Measurements from ENCODE around the gene OTC. TPM values are rescaled to one million over a fixed set of nuclear protein-coding genes. Genes with fewer than 3 reads are reported as not detected.

OTC gene
- total RNA-seq, 2 donors from 2014 or later = 2.6 to 10.2 TPM

- Histone ChIP-seq H3K27ac (no peak overlapping the region), H3K9ac (ENCODE audit: low read depth in 2 of 2, low read length in 2 of 2) (no peak overlapping the region), H3K27me3 (no peaks in the 10 kb centered on the region), H3K36me3 (no peaks in the 10 kb centered on the region), H3K9me3 (no peaks in the 10 kb centered on the region), H3K4me3 (no peak overlapping the region), H3K4me1 (no peaks in the 10 kb centered on the region)
- TF ChIP-seq CTCF (IDR thresholded peaks at IDR 0.05) = no peak
- DNase-seq = no peak
- intact Hi-C loops (cut with DNase I) = no loop called here
Measured at GRCh38 chrX:38426785-38427184, 74.4 kb downstream of the OTC start.

- no peak overlapping the region for H3K27ac ChIP-seq
- H3K4me3 ChIP-seq = no peak overlapping the region
- TF ChIP-seq CTCF (IDR thresholded peaks at IDR 0.05) = no peak
- DNase-seq = no peak
- H3K9ac ChIP-seq (ENCODE audit: low read depth in 2 of 2, low read length in 2 of 2) = no peak overlapping the region
- H3K36me3 ChIP-seq = no peaks in the 10 kb centered on the region
- no peaks in the 10 kb centered on the region for H3K9me3 ChIP-seq
- no peaks in the 10 kb centered on the region for H3K27me3 ChIP-seq
- intact Hi-C loops (cut with DNase I) = no loop called here
- H3K4me1 ChIP-seq = no peaks in the 10 kb centered on the region
Measured at GRCh38 chrX:38431525-38431924, 79.1 kb downstream of the OTC start.

GRCh38 chrX:38435130-38435529 is 82.7 kb downstream of the OTC start:
- no peak for TF ChIP-seq CTCF (IDR thresholded peaks at IDR 0.05)
- Histone ChIP-seq H3K27ac (no peak overlapping the region), H3K9me3 (no peaks in the 10 kb centered on the region), H3K36me3 (no peaks in the 10 kb centered on the region), H3K9ac (ENCODE audit: low read depth in 2 of 2, low read length in 2 of 2) (no peak overlapping the region), H3K27me3 (no peaks in the 10 kb centered on the region), H3K4me1 (no peaks in the 10 kb centered on the region), H3K4me3 (no peak overlapping the region)
- intact Hi-C loops (cut with DNase I) = no loop called here
- DNase-seq = no peak

GRCh38 chrX:38437093-38437492 is 84.7 kb downstream of the OTC start:
- intact Hi-C loops (cut with DNase I) = no loop called here
- TF ChIP-seq CTCF (IDR thresholded peaks at IDR 0.05) = no peak

GRCh38 chrX:38438321-38438720 is 85.9 kb downstream of the OTC start:
- no peak for TF ChIP-seq CTCF (IDR thresholded peaks at IDR 0.05)
- peaks cover 4% of the 10 kb centered on the region for H3K27me3 ChIP-seq
- no peak overlapping the region for H3K27ac ChIP-seq
- no peaks in the 10 kb centered on the region for H3K9me3 ChIP-seq
- DNase-seq = no peak
- no peaks in the 10 kb centered on the region for H3K36me3 ChIP-seq
- H3K4me3 ChIP-seq = no peak overlapping the region
- no peaks in the 10 kb centered on the region for H3K4me1 ChIP-seq
- no peak overlapping the region for H3K9ac ChIP-seq (ENCODE audit: low read depth in 2 of 2, low read length in 2 of 2)
- intact Hi-C loops (cut with DNase I) = no loop called here

More at GRCh38 chrX:38437093-38437492, 84.7 kb downstream of the OTC start:
- no peak overlapping the region for H3K9ac ChIP-seq (ENCODE audit: low read depth in 2 of 2, low read length in 2 of 2)
- H3K36me3 ChIP-seq = no peaks in the 10 kb centered on the region
- DNase-seq = no peak
- H3K4me3 ChIP-seq = no peak overlapping the region
- H3K4me1 ChIP-seq = no peaks in the 10 kb centered on the region
- H3K27ac ChIP-seq = no peak overlapping the region
- H3K27me3 ChIP-seq = peaks cover 4% of the 10 kb centered on the region
- no peaks in the 10 kb centered on the region for H3K9me3 ChIP-seq

- TF ChIP-seq CTCF (IDR thresholded peaks at IDR 0.05) = no peak
- Histone ChIP-seq H3K9me3 (no peaks in the 10 kb centered on the region), H3K27ac (no peak overlapping the region), H3K4me1 (no peaks in the 10 kb centered on the region), H3K27me3 (no peaks in the 10 kb centered on the region), H3K36me3 (no peaks in the 10 kb centered on the region), H3K9ac (ENCODE audit: low read depth in 2 of 2, low read length in 2 of 2) (no peak overlapping the region), H3K4me3 (no peak overlapping the region)
- intact Hi-C loops (cut with DNase I) = no loop called here
- DNase-seq = no peak
Measured at GRCh38 chrX:38452603-38453002, 100.2 kb downstream of the OTC start.

Data from colonic mucosa (tissue), 4 donors.